Ishikawa (cell line): ENCODE data around the gene WSB2.

ENCODE experiments used
- CEBPB ChIP-seq: IDR thresholded peaks from 2 replicates; pipeline ENCODE4 v1.6.1; 2012
- CREB1 ChIP-seq: IDR thresholded peaks from 2 replicates; pipeline ENCODE4 v1.6.1; 2012; ENCODE audit warnings: low read depth
- EGR1 ChIP-seq: IDR thresholded peaks from 2 replicates; pipeline ENCODE4 v1.6.1; 2012
- EP300 ChIP-seq: IDR thresholded peaks from 2 replicates; pipeline ENCODE4 v1.6.1; 2012; ENCODE audit warnings: borderline replicate concordance
- FOXM1 ChIP-seq: IDR thresholded peaks from 2 replicates; pipeline ENCODE4 v1.6.1; 2012; ENCODE audit warnings: low read depth, borderline replicate concordance
- MAX ChIP-seq: IDR thresholded peaks from 2 replicates; pipeline ENCODE4 v1.6.1; 2012
- NFIC ChIP-seq: IDR thresholded peaks from 2 replicates; pipeline ENCODE4 v1.6.1; 2012
- RAD21 ChIP-seq: IDR thresholded peaks from 2 replicates; pipeline ENCODE4 v1.6.1; 2012; ENCODE audit warnings: low read depth
- REST ChIP-seq: IDR thresholded peaks from 2 replicates; pipeline ENCODE4 v1.6.1; 2012; ENCODE audit warnings: low read depth, mild to moderate bottlenecking
- TAF1 ChIP-seq: IDR thresholded peaks from 2 replicates; pipeline ENCODE4 v1.6.1; 2012; ENCODE audit warnings: low read depth, mild to moderate bottlenecking
- TCF12 ChIP-seq: IDR thresholded peaks from 2 replicates; pipeline ENCODE4 v1.6.1; 2012; ENCODE audit warnings: low read depth
- TEAD4 ChIP-seq: IDR thresholded peaks from 2 replicates; pipeline ENCODE4 v1.6.1; 2012
- USF1 ChIP-seq: IDR thresholded peaks from 2 replicates; pipeline ENCODE4 v1.6.1; 2012
- YY1 ChIP-seq: IDR thresholded peaks from 2 replicates; pipeline ENCODE4 v1.6.1; 2012; ENCODE audit warnings: low read depth
- ZBTB7A ChIP-seq: IDR thresholded peaks from 2 replicates; pipeline ENCODE4 v1.6.1; 2012; ENCODE audit warnings: low read depth

Gene WSB2

GRCh38 chr12:118058881-118059280, 2.1 kb downstream of the WSB2 start:
- TF ChIP-seq REST (no peak), EP300 (no peak), NFIC (no peak), EGR1 (no peak), CEBPB (no peak), CREB1 (no peak), ZBTB7A (no peak), USF1 (no peak), MAX (no peak), RAD21 (no peak), TCF12 (no peak), FOXM1 (no peak), TAF1 (no peak), TEAD4 (no peak)

- TF ChIP-seq TEAD4, result no peak
Observed at GRCh38 chr12:118058227-118058626, 2.8 kb downstream of the WSB2 start.

GRCh38 chr12:118055865-118056773, 4.9 kb downstream of the WSB2 start:
- TF ChIP-seq EP300 (no peak), RAD21 (no peak), CEBPB (no peak), EGR1 (no peak), TEAD4 (no peak), TAF1 (no peak), ZBTB7A (no peak)

GRCh38 chr12:118055144-118055557, 5.8 kb downstream of the WSB2 start:
- peak; percentile 31; the same call in 1 of the 2 replicates for TF ChIP-seq RAD21
- no peak for TF ChIP-seq ZBTB7A

- no peak for TF ChIP-seq CREB1
- TF ChIP-seq FOXM1, result no peak
- TF ChIP-seq MAX, result no peak
- TF ChIP-seq RAD21, result no peak
- no peak for TF ChIP-seq ZBTB7A
- TF ChIP-seq CEBPB, result no peak
Observed at GRCh38 chr12:118053071-118053985, 7.7 kb downstream of the WSB2 start.

GRCh38 chr12:118052324-118053070, 8.5 kb downstream of the WSB2 start:
- TF ChIP-seq YY1 (no peak), FOXM1 (no peak), USF1 (peak; percentile 3; the same call in 1 of the 2 replicates), TCF12 (no peak), RAD21 (no peak), ZBTB7A (no peak), TEAD4 (peak; percentile 91), CREB1 (no peak), TAF1 (no peak), EGR1 (no peak), CEBPB (peak; percentile 91), EP300 (peak; percentile 43; the same call in 1 of the 2 replicates), MAX (0 out of 2 replicates have a peak, but pooled peaks have one; percentile 20), REST (no peak), NFIC (peak; percentile 46; the same call in 1 of the 2 replicates)
